Stimulated activated CD8-positive, alpha-beta memory T cell treated with anti-CD3 and anti-CD28 coated beads, Interleukin-4, amount 100 ng/mL, for 4 hours (primary cell): Measurements from ENCODE around the gene PCGF6.
"Not testable (repeated sequence)": the region's sequence is repeated elsewhere in the genome, so short reads cannot be mapped to it uniquely, and the experiment has no call there.

Source experiments
- DNase-seq, 2 donors: peaks; one replicate each; pipeline ENCODE4 v3.0.0-alpha.2; 2020; ENCODE audit warnings: low read depth in 2 of 2, low spot score in 1 of 2

PCGF6 gene

DNA sequence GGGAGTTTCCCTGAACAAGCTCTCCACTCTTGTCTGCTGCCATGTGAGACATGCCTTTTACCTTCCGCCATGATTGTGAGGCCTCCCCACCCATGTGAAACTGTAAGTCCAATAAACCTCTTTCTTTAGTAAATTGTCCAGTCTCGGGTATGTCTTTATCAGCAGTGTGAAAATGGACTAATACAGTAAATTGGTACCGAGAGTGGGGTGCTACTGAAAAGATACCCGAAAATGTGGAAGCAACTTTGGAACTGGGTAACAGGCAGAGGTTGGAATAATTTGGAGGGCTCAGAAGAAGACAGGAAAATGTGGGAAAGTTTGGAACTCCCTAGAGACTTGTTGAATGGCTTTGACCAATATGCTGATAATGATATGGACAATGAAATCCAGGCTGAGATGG lies 92.0 kb downstream of the PCGF6 start:
- not testable (repeated sequence) for DNase-seq

DNA sequence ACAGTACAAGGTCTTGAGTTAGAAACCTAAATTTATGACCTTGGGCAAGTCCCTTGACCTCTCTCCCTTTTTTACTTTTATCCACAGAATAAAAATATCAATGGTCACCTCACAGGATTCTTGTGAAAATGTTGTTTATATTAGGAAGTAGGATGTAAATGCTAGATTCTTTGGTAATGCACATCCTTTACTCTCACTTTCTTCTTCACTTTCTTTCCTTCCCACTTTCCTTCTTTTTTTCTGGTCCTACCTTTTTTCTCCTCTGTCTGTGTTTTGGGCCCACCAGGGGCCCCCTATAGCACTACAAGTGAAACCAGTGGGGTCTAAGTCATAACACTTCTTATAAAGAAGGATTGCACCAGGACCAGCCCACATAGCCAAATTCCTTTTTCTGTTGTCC lies 93.1 kb downstream of the PCGF6 start:
- no peak for DNase-seq

DNA sequence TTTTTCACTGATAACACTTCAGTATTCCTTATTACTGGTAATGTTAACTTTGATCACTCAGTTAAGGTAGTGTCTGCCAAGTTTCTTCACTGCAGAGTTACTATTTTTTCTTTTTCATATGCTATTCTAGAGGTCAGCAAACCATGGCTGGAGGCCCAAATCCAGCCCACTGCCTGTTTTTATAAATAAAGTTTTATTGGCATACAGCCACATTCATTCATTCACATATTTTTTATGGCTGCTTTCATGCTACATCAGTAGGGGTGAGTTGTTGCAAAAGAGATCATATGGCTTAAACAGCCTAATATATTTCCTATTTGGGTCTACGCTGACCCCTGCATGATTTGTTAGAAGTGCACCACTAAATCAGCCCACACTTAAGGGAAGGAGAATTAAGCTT lies 94.3 kb downstream of the PCGF6 start:
- DNase-seq, result no peak

DNA sequence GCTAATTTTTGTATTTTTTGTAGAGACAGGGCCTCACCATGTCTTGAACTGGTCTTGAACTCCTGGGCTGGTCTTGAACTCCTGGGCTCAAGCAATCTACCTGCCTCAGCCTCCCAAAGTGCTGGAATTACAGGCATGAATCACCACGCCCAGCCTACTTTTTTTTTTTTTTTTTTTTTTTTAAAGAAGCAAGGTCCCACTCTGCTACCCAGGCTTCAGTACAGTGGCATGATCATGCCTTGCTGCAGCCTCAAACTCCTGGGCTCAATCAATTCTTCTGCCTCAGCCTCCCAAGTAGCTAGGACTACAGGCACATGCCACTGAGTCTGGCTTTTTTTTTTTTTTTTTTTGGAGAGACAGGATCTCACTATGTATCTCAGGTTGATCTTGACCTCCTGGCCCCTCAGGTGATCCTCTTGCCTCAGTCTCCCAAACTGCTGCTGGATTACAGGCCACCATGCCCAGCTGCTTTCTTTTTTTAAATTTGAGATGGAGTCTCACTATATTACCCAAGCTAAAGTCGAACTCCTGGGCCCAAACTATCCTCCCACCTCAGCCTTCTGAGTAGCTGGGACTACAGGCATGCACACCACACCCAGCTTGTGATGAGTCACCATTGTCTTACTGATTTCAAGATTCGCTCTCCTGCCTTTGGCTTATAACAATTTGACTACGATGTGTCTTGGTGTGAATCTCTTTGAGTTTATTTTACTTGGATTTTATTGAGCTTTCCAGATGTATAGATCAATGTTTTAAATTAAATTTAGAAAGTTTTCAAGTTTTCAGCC lies 96.2 kb downstream of the PCGF6 start:
- no peak for DNase-seq

DNA sequence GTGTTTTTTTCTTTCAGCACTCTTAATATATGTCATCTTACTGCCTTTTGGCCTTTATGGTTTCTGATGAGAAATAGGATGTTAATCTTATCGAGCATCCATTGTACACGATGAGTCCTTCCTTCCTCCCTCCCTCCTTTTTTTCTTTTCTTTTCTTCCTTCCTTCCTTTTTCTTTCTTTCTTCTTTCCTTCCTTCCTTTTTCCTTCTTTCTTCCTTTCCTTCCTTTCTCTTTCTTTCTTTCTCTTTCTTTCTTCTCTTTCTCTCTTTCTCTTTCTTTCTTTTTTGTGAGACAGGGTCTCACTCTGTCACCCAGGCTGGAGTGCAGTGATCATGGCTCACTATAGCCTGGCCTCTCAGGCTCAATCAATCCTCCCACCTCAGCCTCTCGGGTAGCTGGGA lies 96.8 kb downstream of the PCGF6 start:
- no peak for DNase-seq
